ENCODE results near the gene KAT14. TPM values are rescaled to one million over a fixed set of nuclear protein-coding genes. Genes with fewer than 3 reads are reported as not detected.
"Not testable (repeated sequence)": the region's sequence is repeated elsewhere in the genome, so short reads cannot be mapped to it uniquely, and the experiment has no call there.

KAT14 gene, protein sequence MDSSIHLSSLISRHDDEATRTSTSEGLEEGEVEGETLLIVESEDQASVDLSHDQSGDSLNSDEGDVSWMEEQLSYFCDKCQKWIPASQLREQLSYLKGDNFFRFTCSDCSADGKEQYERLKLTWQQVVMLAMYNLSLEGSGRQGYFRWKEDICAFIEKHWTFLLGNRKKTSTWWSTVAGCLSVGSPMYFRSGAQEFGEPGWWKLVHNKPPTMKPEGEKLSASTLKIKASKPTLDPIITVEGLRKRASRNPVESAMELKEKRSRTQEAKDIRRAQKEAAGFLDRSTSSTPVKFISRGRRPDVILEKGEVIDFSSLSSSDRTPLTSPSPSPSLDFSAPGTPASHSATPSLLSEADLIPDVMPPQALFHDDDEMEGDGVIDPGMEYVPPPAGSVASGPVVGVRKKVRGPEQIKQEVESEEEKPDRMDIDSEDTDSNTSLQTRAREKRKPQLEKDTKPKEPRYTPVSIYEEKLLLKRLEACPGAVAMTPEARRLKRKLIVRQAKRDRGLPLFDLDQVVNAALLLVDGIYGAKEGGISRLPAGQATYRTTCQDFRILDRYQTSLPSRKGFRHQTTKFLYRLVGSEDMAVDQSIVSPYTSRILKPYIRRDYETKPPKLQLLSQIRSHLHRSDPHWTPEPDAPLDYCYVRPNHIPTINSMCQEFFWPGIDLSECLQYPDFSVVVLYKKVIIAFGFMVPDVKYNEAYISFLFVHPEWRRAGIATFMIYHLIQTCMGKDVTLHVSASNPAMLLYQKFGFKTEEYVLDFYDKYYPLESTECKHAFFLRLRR
- total RNA-seq (10 to 100 TPM; 18.6 to 21.4 TPM), polyA plus RNA-seq (17.8 TPM)

DNA sequence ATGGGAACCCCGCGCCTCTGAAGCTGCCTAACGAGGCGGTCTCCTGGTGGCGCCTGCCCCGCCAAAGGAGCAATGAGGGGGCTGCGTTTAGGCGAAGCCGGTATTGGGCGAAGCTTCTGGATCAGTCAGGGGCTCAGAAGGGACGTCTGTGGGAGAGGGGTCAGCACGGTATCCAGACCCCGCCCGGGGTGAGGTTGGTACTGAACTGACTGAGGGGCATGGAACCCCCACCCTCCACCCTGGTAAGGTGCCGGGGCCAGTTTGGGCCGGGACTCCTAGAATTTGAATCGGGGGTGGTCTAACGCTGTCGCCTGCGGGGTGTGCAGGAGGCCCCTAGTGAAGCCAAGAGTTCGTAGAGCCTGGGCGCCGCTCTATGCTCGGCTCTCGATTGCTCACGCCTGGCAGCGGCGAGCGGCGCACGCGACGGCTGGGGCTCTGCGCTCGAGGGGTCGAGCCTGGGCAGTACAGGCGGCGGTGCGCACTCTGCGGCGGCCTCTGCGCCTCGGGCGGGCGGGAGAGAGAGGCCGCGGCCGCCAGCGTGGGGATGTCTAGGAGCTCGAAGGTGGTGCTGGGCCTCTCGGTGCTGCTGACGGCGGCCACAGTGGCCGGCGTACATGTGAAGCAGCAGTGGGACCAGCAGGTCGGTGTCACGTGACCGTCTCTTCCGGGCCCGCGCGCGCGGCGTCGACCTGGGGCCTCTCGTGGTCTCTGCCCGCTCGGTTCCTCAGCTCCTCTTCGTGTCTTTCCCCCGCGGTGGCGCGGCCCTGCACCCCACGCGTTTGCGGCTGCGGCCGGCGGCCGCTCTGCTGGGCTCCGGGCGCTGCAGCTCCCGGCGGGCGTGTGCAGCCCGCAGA lies at the start of gene KAT14, which contains the start of gene PET117:
KAT14 (plus strand) TSS at position 452 of the 854 bp plus-strand sequence. CDS start 4,798 bp downstream, outside the sequence.
PET117 (plus strand) TSS at position 452 of the 854 bp plus-strand sequence; CDS start at position 545, 93 bp downstream.
- ChIA-PET CTCF (interaction anchor here (0.9 to 1.2 kb wide), 4 partner anchors 14 to 568 kb away, joined by 3 to 4 read pairs (median 4); partner anchors contain the start of genes DSTN, SNX5 and ZNF133), POLR2A (interaction anchor here (0.6 to 1.9 kb wide), 4 partner anchors 8 to 455 kb away, joined by 3 to 6 read pairs (median 4); partner anchors contain the start of genes RRBP1 and ZNF133)
- peaks cover 24% of the 10 kb centered on the region for H3K4me1 ChIP-seq (ENCODE audit: insufficient read depth, low read length)
- H3K4me3 ChIP-seq (ENCODE audit: low read length) = peak within 1 kb of the TSS; percentile 95
- peak within 1 kb of the TSS; percentile 83 for H3K27ac ChIP-seq (ENCODE audit: low read depth, low read length)
- peaks cover 2 to 16% (median 2%) of the 10 kb centered on the region in 3 donors for H3K36me3 Mint-ChIP-seq
- H3K36me3 ChIP-seq (ENCODE audit: insufficient read depth, low read length) = no peaks in the 10 kb centered on the region
- no peaks in the 10 kb centered on the region for H3K27me3 ChIP-seq (ENCODE audit: insufficient read depth, low read length, poor library complexity, severe bottlenecking)
- peaks cover 35 to 43% (median 36%) of the 10 kb centered on the region in 3 donors for H3K4me1 Mint-ChIP-seq
- H3K4me3 Mint-ChIP-seq = peak within 1 kb of the TSS; percentile 88 to 95 (median 89)
- peak; percentile 85 to 93 (median 91) for DNase-seq
- H3K27me3 Mint-ChIP-seq = peaks cover 0 to 2% of the 10 kb centered on the region in 2 donors
- H3K9me3 Mint-ChIP-seq = no peaks in the 10 kb centered on the region
- no peaks in the 10 kb centered on the region for H3K9me3 ChIP-seq (ENCODE audit: low read length)
- peak within 1 kb of the TSS; percentile 83 to 95 (median 90) for H3K27ac Mint-ChIP-seq

DNA sequence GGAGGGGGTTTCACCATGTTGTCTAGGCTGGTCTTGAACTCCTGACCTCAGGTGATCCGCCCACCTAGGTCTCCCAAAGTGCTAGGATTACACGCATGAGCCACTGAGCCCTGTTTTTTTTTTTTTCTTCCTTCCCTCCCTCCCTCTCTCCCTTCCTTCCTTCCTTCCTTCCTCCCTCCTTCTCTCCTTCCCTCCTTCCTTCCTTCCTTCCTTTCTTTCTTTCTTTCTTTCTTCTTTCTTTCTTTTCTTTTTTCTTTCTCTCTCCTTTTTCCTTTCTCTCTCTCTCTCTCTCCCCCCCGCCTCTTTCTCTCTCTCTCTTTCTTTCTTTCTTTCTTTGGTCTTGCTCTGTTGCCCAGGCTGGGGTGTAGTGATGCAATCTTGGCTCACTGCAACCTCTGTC lies 49.4 kb upstream of the KAT14 start:
- H3K4me1 Mint-ChIP-seq; POLR2A ChIA-PET; DNase-seq; H3K9me3 Mint-ChIP-seq; H3K27ac ChIP-seq (ENCODE audit: low read depth, low read length); H3K4me1 ChIP-seq (ENCODE audit: insufficient read depth, low read length); H3K27ac Mint-ChIP-seq; H3K36me3 Mint-ChIP-seq; H3K4me3 Mint-ChIP-seq; H3K9me3 ChIP-seq (ENCODE audit: low read length); CTCF ChIA-PET; H3K4me3 ChIP-seq (ENCODE audit: low read length); H3K36me3 ChIP-seq (ENCODE audit: insufficient read depth, low read length); H3K27me3 ChIP-seq (ENCODE audit: insufficient read depth, low read length, poor library complexity, severe bottlenecking): not testable (repeated sequence)
- H3K27me3 Mint-ChIP-seq = peaks cover 11 to 25% of the 10 kb centered on the region in 2 donors

DNA sequence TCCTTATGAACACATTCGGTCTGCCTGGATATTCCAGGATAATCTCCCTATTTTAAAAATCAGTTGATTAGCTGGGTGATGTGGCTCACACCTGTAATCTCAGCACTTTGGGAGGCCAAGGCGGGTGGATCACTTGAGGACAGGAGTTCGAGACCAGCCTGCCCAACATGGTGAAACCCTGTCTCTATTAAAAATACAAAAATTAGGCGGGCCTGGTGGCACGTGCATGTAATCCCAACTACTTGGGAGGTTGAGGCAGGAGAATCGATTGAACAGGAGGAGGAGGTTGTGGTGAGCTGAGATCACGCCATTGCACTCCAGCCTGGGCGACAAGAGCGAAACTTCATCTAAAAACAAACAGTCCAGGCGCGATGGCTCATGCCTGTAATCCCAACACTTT lies 48.8 kb upstream of the KAT14 start:
- H3K27ac ChIP-seq (ENCODE audit: low read depth, low read length); H3K36me3 Mint-ChIP-seq; H3K4me3 ChIP-seq (ENCODE audit: low read length); H3K4me1 ChIP-seq (ENCODE audit: insufficient read depth, low read length); CTCF ChIA-PET; H3K36me3 ChIP-seq (ENCODE audit: insufficient read depth, low read length); H3K4me3 Mint-ChIP-seq; H3K4me1 Mint-ChIP-seq; H3K9me3 Mint-ChIP-seq; H3K9me3 ChIP-seq (ENCODE audit: low read length); DNase-seq; POLR2A ChIA-PET; H3K27ac Mint-ChIP-seq; H3K27me3 ChIP-seq (ENCODE audit: insufficient read depth, low read length, poor library complexity, severe bottlenecking): not testable (repeated sequence)
- peaks cover 12 to 25% of the 10 kb centered on the region in 2 donors for H3K27me3 Mint-ChIP-seq

DNA sequence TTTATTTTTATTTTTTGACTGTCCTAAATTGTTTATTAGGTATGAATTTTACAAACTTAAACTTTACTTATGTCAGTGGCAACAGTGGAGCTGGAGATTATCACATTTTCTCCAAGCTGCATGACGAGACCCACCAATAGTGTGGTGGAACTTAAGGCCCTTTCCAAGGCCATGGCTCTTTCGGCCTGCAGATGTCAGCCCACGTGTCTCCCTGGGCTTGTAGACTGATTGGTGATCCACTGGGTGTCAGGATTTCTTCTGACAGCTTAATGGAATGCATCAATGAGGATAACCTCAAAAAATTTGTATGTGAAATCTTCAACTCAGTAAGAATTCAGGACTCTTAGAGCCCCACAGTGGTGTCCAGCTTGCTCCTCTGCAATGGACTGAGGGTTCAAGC lies 47.6 kb upstream of the KAT14 start:
- no peak overlapping the region for H3K27ac ChIP-seq (ENCODE audit: low read depth, low read length)

DNA sequence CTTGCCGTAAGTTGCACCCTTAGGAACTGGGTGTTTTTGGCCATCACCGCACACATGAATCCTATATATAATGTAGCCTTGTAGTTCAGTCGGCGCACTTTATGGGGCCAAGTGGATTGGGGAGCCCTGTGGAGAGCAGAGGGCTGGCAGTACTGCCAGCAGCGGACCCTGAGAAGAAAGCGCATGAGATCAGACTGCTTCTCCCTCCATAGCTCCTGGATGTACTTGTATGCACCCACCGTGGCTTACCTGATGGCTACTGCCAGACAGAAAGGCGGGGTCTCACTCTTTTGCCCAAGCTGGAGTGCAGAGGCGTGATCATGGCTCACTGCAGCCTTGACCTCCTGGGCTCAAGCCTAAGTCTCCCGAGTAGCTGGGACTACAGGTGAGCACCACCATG lies 47.2 kb upstream of the KAT14 start:
- H3K27ac Mint-ChIP-seq = no peak overlapping the region
- ChIA-PET POLR2A (no interaction called here), CTCF (no interaction called here)
- H3K4me1 Mint-ChIP-seq = no peaks in the 10 kb centered on the region
- H3K36me3 Mint-ChIP-seq = no peaks in the 10 kb centered on the region
- no peaks in the 10 kb centered on the region for H3K36me3 ChIP-seq (ENCODE audit: insufficient read depth, low read length)
- H3K4me1 ChIP-seq (ENCODE audit: insufficient read depth, low read length) = no peaks in the 10 kb centered on the region
- H3K4me3 ChIP-seq (ENCODE audit: low read length) = no peak overlapping the region
- H3K27me3 Mint-ChIP-seq = peaks cover 10 to 28% of the 10 kb centered on the region in 2 donors
- no peak overlapping the region for H3K27ac ChIP-seq (ENCODE audit: low read depth, low read length)
- no peaks in the 10 kb centered on the region for H3K27me3 ChIP-seq (ENCODE audit: insufficient read depth, low read length, poor library complexity, severe bottlenecking)
- H3K9me3 ChIP-seq (ENCODE audit: low read length) = no peaks in the 10 kb centered on the region
- no peak overlapping the region for H3K4me3 Mint-ChIP-seq
- no peak for DNase-seq
- H3K9me3 Mint-ChIP-seq = no peaks in the 10 kb centered on the region

More for the DNA sequence above, 47.6 kb upstream of the KAT14 start:
- Histone ChIP-seq H3K4me3 (ENCODE audit: low read length) (no peak overlapping the region), H3K36me3 (ENCODE audit: insufficient read depth, low read length) (no peaks in the 10 kb centered on the region), H3K4me1 (ENCODE audit: insufficient read depth, low read length) (no peaks in the 10 kb centered on the region), H3K9me3 (ENCODE audit: low read length) (no peaks in the 10 kb centered on the region), H3K27me3 (ENCODE audit: insufficient read depth, low read length, poor library complexity, severe bottlenecking) (no peaks in the 10 kb centered on the region)
- H3K9me3 Mint-ChIP-seq = no peaks in the 10 kb centered on the region
- POLR2A ChIA-PET = no interaction called here
- H3K36me3 Mint-ChIP-seq = no peaks in the 10 kb centered on the region
- CTCF ChIA-PET = no interaction called here
- H3K27me3 Mint-ChIP-seq = peaks cover 10 to 28% of the 10 kb centered on the region in 2 donors
- DNase-seq = no peak
- no peak overlapping the region for H3K27ac Mint-ChIP-seq
- H3K4me3 Mint-ChIP-seq = no peak overlapping the region
- no peaks in the 10 kb centered on the region for H3K4me1 Mint-ChIP-seq

DNA sequence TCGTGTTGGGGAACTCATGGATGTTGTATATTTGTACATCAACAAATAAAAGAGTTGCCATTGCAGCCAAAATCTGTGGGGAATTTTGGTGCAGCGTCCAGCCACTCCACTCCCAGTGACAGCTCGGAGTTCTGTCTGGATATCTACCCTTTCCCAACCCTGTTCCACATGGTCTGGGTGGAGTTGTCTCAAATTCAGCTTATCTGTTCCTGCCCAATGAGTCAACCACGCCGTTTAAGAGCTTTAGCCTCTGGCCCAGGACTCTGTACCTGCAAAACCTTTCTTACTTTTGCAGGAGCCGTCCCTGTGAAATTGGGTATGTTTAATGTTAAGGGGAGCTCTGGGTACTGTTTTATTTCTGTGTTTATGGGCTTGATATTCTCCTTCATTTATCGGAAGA lies 46.0 kb upstream of the KAT14 start:
- no peaks in the 10 kb centered on the region for H3K9me3 Mint-ChIP-seq
- H3K27me3 ChIP-seq (ENCODE audit: insufficient read depth, low read length, poor library complexity, severe bottlenecking) = no peaks in the 10 kb centered on the region
- POLR2A ChIA-PET = no interaction called here
- no peaks in the 10 kb centered on the region for H3K4me1 Mint-ChIP-seq
- no peak overlapping the region for H3K4me3 Mint-ChIP-seq
- H3K4me3 ChIP-seq (ENCODE audit: low read length) = no peak overlapping the region
- H3K4me1 ChIP-seq (ENCODE audit: insufficient read depth, low read length) = no peaks in the 10 kb centered on the region
- H3K9me3 ChIP-seq (ENCODE audit: low read length) = no peaks in the 10 kb centered on the region
- no peak overlapping the region for H3K27ac Mint-ChIP-seq
- no peaks in the 10 kb centered on the region for H3K36me3 ChIP-seq (ENCODE audit: insufficient read depth, low read length)
- peaks cover 10 to 28% of the 10 kb centered on the region in 2 donors for H3K27me3 Mint-ChIP-seq
- CTCF ChIA-PET = no interaction called here
- H3K36me3 Mint-ChIP-seq = no peaks in the 10 kb centered on the region
- H3K27ac ChIP-seq (ENCODE audit: low read depth, low read length) = no peak overlapping the region
- no peak for DNase-seq

DNA sequence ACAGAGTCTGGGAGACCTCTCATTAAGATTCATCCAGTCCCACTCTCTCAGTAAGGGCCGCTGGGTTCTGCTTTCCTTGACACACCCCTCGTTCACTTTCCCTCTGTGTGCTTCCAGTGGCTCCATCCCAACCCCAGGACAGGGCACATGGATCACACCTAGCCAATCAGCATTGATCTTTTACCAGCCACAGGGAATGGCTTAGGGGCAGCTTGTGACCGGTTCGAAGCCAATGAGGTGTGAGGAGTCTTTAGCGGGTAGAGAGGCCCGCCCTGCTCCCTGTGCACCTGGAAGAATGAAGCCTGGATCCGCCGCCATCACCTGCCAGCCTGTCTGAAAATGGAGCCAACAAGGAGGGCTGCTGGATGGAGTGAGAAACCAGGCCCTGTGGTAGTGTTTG lies 44.8 kb upstream of the KAT14 start:
- no peaks in the 10 kb centered on the region for H3K4me1 Mint-ChIP-seq
- Histone ChIP-seq H3K4me1 (ENCODE audit: insufficient read depth, low read length) (no peaks in the 10 kb centered on the region), H3K27me3 (ENCODE audit: insufficient read depth, low read length, poor library complexity, severe bottlenecking) (no peaks in the 10 kb centered on the region), H3K27ac (ENCODE audit: low read depth, low read length) (no peak overlapping the region), H3K9me3 (ENCODE audit: low read length) (no peaks in the 10 kb centered on the region), H3K36me3 (ENCODE audit: insufficient read depth, low read length) (no peaks in the 10 kb centered on the region), H3K4me3 (ENCODE audit: low read length) (no peak overlapping the region)
- ChIA-PET POLR2A (no interaction called here), CTCF (no interaction called here)
- no peak overlapping the region for H3K4me3 Mint-ChIP-seq
- H3K27ac Mint-ChIP-seq = no peak overlapping the region
- no peaks in the 10 kb centered on the region for H3K36me3 Mint-ChIP-seq
- H3K9me3 Mint-ChIP-seq = no peaks in the 10 kb centered on the region
- H3K27me3 Mint-ChIP-seq = peaks cover 8 to 27% of the 10 kb centered on the region in 2 donors
- DNase-seq = no peak
